Activated T-cell treated with anti-CD3 and anti-CD28 coated beads, Interleukin-2, amount 50 U/mL, for 4 hours (primary cell): ENCODE data around the gene PPP2CA. TPM values are rescaled to one million over a fixed set of nuclear protein-coding genes. Genes with fewer than 3 reads are reported as not detected.

ENCODE experiments used
- ATAC-seq, 2 donors: fragments of 200-7000 bp; cut with Tn5 transposase; one replicate each; pipeline ENCODE4 v1.10.0; 2021
- DNase-seq: peaks from one replicate; pipeline ENCODE4 v3.0.0-alpha.2; 2020
- H3K27me3 Mint-ChIP-seq: one replicate; pipeline ENCODE4 v1.8.0; 2021; ENCODE audit warnings: low read depth, mixed read lengths
- H3K36me3 Mint-ChIP-seq: one replicate; pipeline ENCODE4 v1.8.0; 2022; ENCODE audit warnings: mixed read lengths; ENCODE audit not compliant: insufficient read depth
- H3K4me1 Mint-ChIP-seq: one replicate; pipeline ENCODE4 v1.8.0; 2021; ENCODE audit warnings: low read depth, mixed read lengths
- H3K4me3 Mint-ChIP-seq: one replicate; pipeline ENCODE4 v1.8.0; 2021; ENCODE audit warnings: mild to moderate bottlenecking, moderate library complexity, mixed read lengths
- H3K9me3 Mint-ChIP-seq: one replicate; pipeline ENCODE4 v1.8.0; 2021; ENCODE audit warnings: mixed read lengths
- total RNA-seq, 3 donors: library from RNA; stranded (reverse); gene quantifications; one replicate each; pipeline ENCODE4 v1.2.1, GENCODE V29; 2021

PPP2CA gene
- total RNA-seq, 3 donors from 2014 or later, result 206 to 213 (median 209) TPM

DNA sequence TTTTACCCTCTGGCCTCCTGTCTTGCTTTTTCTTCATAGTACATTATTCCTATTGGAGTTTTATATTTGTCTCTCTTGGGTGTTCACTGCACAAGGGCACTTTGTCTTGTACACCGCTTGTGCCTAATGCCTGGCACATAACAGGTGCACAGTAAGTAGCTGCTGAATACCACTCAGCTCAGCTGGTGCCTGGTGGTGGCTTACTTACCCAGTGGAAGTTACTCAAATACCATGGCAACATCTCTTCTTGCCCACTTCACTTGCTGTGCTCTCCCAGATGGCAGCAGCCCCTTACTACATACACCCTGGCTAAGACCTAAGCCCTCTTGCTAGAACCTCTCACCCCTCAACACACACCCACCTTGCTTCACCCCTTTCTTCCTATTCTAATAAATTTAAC lies 37.8 kb downstream of the PPP2CA start:
- H3K9me3 Mint-ChIP-seq, result no peaks in the 10 kb centered on the region
- no peak for DNase-seq
- H3K36me3 Mint-ChIP-seq, result no peaks in the 10 kb centered on the region
- no peaks in the 10 kb centered on the region for H3K27me3 Mint-ChIP-seq
- H3K4me1 Mint-ChIP-seq, result no peaks in the 10 kb centered on the region
- no peak for ATAC-seq
- no peak overlapping the region for H3K4me3 Mint-ChIP-seq

DNA sequence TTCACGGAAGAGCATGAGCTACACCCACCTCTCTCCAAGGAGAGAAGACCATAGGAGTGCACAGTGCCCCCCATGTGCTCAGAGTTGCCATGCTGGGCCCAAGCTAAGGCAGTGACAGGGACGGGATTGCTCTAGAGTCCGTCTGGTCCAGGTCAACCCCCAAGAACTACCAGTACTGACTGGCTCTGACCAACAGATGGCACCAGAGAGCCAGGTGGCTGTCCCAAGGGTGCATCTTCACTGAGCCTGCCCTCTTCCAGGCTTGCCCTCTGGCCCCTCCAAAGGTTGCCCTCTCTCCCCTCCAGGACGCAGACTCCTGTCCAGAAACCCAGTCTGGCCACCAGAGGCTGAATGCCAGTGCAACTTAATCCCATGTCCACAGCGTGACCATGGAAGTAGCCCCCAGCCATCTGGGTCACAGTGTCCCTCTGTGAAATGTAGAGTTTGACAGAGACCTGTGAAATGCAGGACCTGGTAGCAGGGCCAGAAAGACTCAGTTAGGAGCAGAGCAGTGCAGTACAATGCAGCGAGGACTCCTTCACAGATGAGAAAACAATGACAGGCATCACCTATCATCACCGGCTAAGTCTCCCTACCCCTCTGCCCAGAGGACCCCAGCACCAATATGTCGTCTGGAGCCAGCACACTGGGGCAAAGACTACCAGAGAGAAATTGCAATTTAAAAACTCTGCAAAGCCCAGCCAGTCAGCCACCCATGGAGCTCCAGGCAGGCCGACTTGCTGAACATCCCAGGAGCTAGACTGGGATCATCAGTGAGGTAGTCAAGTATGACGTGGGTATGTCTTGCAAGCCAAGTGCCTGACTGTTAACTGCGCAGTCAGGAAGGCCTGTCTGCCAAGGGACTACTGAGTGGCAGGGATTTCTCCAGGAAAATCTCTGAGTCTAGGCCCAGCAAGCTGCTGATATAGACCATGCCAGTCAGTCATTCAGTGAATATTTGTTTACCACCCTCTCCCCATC lies 41.4 kb downstream of the PPP2CA start:
- Mint-ChIP-seq H3K27me3 (no peaks in the 10 kb centered on the region), H3K4me1 (no peaks in the 10 kb centered on the region), H3K4me3 (no peak overlapping the region), H3K36me3 (no peaks in the 10 kb centered on the region), H3K9me3 (no peaks in the 10 kb centered on the region)
- ATAC-seq (peak; percentile 96 to 97), DNase-seq (peak; percentile 74)

DNA sequence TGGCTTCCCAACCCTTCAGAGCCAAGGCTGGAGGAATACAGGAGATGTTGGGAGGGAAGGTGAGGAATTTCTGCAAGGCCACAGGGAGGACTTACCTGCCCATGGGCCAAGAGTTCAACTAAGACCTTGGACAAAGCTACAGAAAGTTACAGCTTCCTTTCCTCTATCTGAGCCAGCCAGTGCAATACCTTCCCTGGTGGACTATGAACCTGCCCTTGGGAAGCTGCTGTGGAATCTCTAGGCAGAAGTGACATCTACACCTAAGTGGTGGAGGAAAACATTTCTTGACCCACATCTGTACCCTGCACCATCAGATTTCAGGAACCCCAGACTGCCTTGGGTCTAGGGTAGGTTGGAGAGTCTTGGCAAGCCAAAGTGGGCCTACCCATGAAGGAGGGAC lies 42.4 kb downstream of the PPP2CA start:
- no peaks in the 10 kb centered on the region for H3K4me1 Mint-ChIP-seq
- no peak for DNase-seq
- H3K4me3 Mint-ChIP-seq, result no peak overlapping the region
- H3K36me3 Mint-ChIP-seq, result no peaks in the 10 kb centered on the region
- H3K27me3 Mint-ChIP-seq, result no peaks in the 10 kb centered on the region
- no peak for ATAC-seq
- no peaks in the 10 kb centered on the region for H3K9me3 Mint-ChIP-seq

GRCh38 chr5:134178096-134178419 lies 47.8 kb downstream of the PPP2CA start:
- ATAC-seq (no peak), DNase-seq (no peak)
- Mint-ChIP-seq H3K4me3 (peak overlapping the region; percentile 97), H3K9me3 (no peaks in the 10 kb centered on the region), H3K36me3 (peaks cover 8% of the 10 kb centered on the region), H3K4me1 (peaks cover 23% of the 10 kb centered on the region), H3K27me3 (no peaks in the 10 kb centered on the region)

GRCh38 chr5:134177369-134178095 lies 48.3 kb downstream of the PPP2CA start:
- Mint-ChIP-seq H3K9me3 (no peaks in the 10 kb centered on the region), H3K4me3 (peak overlapping the region; percentile 97), H3K4me1 (peaks cover 25% of the 10 kb centered on the region), H3K27me3 (no peaks in the 10 kb centered on the region), H3K36me3 (peaks cover 9% of the 10 kb centered on the region)
- ATAC-seq (peak; percentile 19 to 23), DNase-seq (no peak)

DNA sequence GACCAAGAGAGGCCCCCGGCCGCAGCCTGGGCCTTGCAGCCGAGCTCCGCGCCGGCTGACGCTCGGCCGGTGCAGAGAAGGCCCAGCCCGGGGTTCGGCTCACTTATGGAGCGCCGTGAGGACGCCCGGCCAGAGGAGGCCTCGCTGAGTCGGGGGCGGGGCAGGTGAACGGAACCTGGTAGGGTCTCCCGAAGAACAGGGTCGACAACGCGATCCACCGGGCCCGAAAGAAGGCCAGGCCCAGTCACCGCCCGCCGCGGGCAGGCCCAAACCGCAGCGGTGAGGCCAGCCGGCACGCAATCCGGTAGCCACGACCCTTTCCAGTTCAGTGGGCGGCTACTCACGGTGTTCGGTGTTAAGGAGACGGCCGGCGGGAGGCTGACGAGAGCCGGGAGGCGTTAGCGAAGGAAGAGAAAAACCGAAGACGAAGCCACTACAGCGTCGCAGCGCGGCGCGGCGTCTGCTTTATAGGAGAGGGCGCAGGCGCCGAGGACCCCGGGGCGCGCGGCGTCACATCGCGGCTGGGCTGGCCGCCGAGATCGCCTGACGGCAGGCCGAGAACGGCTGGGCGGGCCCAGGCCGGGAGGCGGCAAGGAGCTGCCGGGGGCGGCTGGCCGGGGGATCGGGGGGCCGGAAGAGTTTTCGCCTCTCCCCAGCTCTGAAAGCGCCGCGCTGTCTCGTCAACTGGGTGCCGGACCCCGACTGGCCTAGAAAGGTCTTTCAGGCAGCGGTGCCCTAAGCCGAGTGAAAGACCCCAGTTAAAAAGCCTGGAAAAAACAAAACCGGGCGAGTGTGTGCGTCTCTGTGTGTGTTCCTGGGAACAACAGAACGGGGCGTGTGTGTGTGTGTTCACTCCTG lies 49.1 kb downstream of the PPP2CA start, which contains the start of gene SKP1:
SKP1 (minus strand) TSS at position 440 of the 858 bp plus-strand sequence. CDS start 2,928 bp downstream, outside the sequence.
- Mint-ChIP-seq H3K27me3 (no peaks in the 10 kb centered on the region), H3K36me3 (peaks cover 16% of the 10 kb centered on the region), H3K9me3 (no peaks in the 10 kb centered on the region), H3K4me3 (peak within 1 kb of the TSS; percentile 97), H3K4me1 (peaks cover 31% of the 10 kb centered on the region)
- DNase-seq (peak; percentile 80), ATAC-seq (peak; percentile 88 to 90)

GRCh38 chr5:134175921-134176510 lies 49.9 kb downstream of the PPP2CA start:
- ATAC-seq, result peak; percentile 29 to 34

DNA sequence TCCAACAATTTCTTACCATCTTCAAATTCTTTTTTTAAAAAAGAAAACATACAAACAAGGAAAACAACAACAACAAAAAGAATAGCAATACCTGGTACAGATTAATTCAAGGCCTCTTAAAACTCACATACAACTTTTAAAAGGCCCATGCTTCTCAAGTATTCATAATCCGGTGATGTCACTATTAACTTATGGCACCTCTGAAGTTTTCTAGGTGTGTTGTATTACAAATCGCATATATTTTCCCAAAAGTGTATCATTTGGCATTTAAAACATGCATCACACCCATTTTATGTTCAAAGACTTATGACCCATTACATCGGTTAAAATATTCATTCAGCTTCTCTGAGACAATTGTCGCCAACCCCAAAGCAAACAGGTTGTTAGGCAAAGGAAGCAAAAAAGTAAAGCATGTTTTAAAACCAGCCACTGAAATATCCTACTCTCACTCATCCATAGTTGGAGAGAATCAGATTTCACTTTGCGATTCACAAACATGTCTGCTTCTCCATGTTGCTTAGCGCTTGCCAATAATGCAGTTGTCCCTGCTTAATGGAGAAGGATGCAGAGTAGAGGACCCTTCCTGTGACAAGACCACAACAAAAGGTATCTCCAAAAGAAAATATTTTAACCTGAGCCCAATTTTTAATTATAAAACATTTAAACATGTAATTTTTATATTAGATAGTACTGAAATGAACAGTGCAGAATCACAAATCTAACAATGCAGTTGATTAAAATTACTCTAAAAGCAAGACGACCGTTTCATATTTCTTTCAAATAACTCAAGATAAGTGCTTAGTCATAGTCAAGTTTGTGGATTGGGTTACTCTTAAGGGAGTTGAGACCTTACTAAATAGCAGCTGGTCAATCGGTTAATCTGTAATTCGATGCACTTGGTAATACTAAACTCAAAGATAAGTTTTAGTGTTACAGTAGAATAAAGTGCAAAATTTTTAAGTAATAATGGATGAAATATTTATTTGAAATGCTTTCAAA lies 50.7 kb downstream of the PPP2CA start:
- no peak for DNase-seq
- no peaks in the 10 kb centered on the region for H3K27me3 Mint-ChIP-seq
- H3K4me1 Mint-ChIP-seq, result peaks cover 46% of the 10 kb centered on the region
- peaks cover 22% of the 10 kb centered on the region for H3K36me3 Mint-ChIP-seq
- ATAC-seq, result no peak
- peak overlapping the region; percentile 97 for H3K4me3 Mint-ChIP-seq
- no peaks in the 10 kb centered on the region for H3K9me3 Mint-ChIP-seq

More at GRCh38 chr5:134175921-134176510, 49.9 kb downstream of the PPP2CA start:
- Mint-ChIP-seq H3K27me3 (no peaks in the 10 kb centered on the region), H3K36me3 (peaks cover 21% of the 10 kb centered on the region), H3K4me3 (peak overlapping the region; percentile 97), H3K9me3 (no peaks in the 10 kb centered on the region), H3K4me1 (peaks cover 38% of the 10 kb centered on the region)
- no peak for DNase-seq

- peaks cover 52% of the 10 kb centered on the region for H3K4me1 Mint-ChIP-seq
- DNase-seq, result no peak
These were observed 53.9 kb downstream of the PPP2CA start for GRCh38 chr5:134171972-134172371.

DNA sequence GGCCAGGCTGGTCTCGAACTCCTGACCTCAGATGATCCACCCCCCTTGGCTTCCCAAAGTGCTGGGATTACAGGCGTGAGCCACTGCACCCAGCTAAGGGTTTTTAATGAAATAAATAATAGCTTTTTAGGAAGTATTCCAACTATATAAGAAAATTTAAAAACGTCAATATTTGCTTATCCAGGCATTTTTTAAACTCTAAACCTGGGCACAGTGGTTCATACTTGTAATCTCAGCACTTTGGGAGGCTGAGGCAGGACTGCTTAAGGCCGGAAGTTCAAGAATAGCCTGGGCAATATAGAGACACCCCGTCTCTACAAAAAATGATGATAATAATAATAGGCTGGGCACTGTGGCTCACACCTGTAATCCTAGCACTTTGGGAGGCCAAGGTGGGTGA lies 63.3 kb downstream of the PPP2CA start:
- DNase-seq, result no peak
- H3K36me3 Mint-ChIP-seq, result peaks cover 45% of the 10 kb centered on the region
- no peaks in the 10 kb centered on the region for H3K9me3 Mint-ChIP-seq
- H3K4me1 Mint-ChIP-seq, result peaks cover 41% of the 10 kb centered on the region
- H3K4me3 Mint-ChIP-seq, result no peak overlapping the region
- no peak for ATAC-seq
- no peaks in the 10 kb centered on the region for H3K27me3 Mint-ChIP-seq

More at GRCh38 chr5:134171972-134172371, 53.9 kb downstream of the PPP2CA start:
- peaks cover 43% of the 10 kb centered on the region for H3K36me3 Mint-ChIP-seq
- no peak for ATAC-seq
- H3K27me3 Mint-ChIP-seq, result no peaks in the 10 kb centered on the region
- no peaks in the 10 kb centered on the region for H3K9me3 Mint-ChIP-seq
- no peak overlapping the region for H3K4me3 Mint-ChIP-seq

DNA sequence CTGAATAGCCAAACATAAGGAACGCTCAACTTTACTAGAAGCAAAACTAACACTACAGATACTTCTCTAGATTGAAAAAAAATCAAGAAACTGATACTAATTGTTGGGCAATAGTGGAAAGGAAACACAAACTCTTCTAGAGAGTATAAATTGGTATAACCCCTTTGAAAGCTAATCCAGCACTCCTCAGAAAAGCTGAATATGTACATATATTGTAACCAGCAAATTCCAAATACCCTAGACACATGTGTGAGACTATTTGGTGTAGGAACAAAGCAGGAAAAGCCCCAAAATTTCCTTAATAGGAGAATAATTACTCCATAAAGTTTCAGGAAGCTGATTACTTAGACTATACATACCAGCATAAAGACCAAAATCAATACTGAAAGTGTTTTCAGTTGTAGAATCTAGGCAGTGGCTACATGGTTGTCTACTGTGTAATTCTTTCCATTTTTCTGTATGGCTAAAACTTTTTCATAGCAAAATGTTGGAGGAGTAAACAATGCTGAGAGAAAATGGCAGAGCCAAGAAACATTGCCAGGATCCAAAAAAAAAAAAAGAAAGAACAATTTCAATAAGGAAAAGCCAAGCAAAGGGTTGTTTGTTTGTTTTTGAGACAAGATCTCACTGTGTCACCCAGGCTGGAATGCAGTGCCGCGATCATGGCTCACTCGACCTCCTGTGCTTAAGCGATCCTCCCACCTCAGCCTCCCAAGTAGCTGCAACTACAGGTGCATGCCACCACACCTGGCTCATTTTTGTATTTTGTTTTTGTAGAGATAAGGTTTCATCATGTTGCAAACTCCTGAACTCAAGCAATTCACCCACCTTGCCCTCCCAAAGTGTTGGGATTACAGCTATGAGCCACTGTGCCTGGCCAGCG lies 64.1 kb downstream of the PPP2CA start:
- no peak overlapping the region for H3K4me3 Mint-ChIP-seq
- DNase-seq (no peak), ATAC-seq (peak; percentile 52 to 60)
- H3K9me3 Mint-ChIP-seq, result no peaks in the 10 kb centered on the region
- peaks cover 42% of the 10 kb centered on the region for H3K36me3 Mint-ChIP-seq
- H3K4me1 Mint-ChIP-seq, result peaks cover 43% of the 10 kb centered on the region
- no peaks in the 10 kb centered on the region for H3K27me3 Mint-ChIP-seq

DNA sequence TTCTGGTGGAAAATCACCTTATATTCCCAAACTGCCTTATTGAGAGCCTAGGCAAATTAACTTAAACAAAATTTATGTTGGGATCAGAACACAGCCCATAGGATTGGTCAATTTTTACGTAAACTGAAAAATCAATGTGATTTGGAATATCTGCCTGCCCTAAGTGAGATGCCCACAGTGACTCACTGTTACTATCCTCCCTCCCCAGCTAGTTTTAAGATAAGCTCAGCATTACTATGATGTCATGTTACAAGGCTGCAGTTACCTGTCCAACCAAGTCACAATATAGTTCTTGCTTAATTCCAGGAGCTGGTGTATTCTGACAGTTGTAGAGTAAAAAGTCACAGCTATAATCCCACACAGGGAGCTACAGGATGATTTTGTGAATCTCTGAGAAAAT lies 72.2 kb downstream of the PPP2CA start:
- Mint-ChIP-seq H3K9me3 (no peaks in the 10 kb centered on the region), H3K27me3 (no peaks in the 10 kb centered on the region), H3K36me3 (peaks cover 54% of the 10 kb centered on the region), H3K4me3 (no peak overlapping the region), H3K4me1 (peaks cover 73% of the 10 kb centered on the region)
- DNase-seq (no peak), ATAC-seq (peak; percentile 49 to 59)
